Right atrium auricular region (tissue), 2 donors: ENCODE data around the gene RAB15. TPM values are rescaled to one million over a fixed set of nuclear protein-coding genes. Genes with fewer than 3 reads are reported as not detected.

Source experiments
- DNase-seq: peaks from one replicate; pipeline ENCODE4 v3.0.0-alpha.2; 2019; ENCODE audit warnings: low spot score
- H3K27ac ChIP-seq, 2 donors: fragments of 200-600 bp; sonication (generic); 1 replicate in 1 of 2; 2 replicates in 1 of 2; pipeline ENCODE4 v1.5.1; 2016 to 2019
- H3K27me3 ChIP-seq, 2 donors: fragments of 200-600 bp; sonication (generic); one replicate each; pipeline versions ENCODE4 v1.5.1 to v1.6.0; 2017 to 2019
- H3K36me3 ChIP-seq: fragments of 200-600 bp; sonication (generic); one replicate; pipeline ENCODE4 v1.5.1; 2016
- H3K4me1 ChIP-seq, 2 donors: fragments of 200-600 bp; sonication (generic); one replicate each; pipeline versions ENCODE4 v1.5.1 to v1.6.0; 2017 to 2019
- H3K4me3 ChIP-seq, 2 donors: fragments of 200-600 bp; sonication (generic); 1 replicate in 1 of 2; 2 replicates in 1 of 2; pipeline ENCODE4 v1.5.1; 2017 to 2019; ENCODE audit warnings: mild to moderate bottlenecking in 1 of 2, moderate library complexity in 1 of 2
- H3K9me3 ChIP-seq, 2 donors: fragments of 200-600 bp; sonication (generic); one replicate each; pipeline ENCODE4 v1.5.1; 2019
- CTCF ChIP-seq, 2 donors: fragments of 200-600 bp; sonication (generic); IDR thresholded peaks; one replicate each; pipeline ENCODE4 v1.5.1; 2019; ENCODE audit warnings: antibody characterized with exemption in 2 of 2
- total RNA-seq, 2 donors: library from RNA; depleted of rRNA; stranded (reverse); fragments of >200 nt; gene quantifications; one replicate each; pipeline ENCODE4 v1.1.0, GENCODE V29; 2016

RAB15 gene
- total RNA-seq, 2 donors from 2014 or later: 9.8 to 69.0 TPM

DNA sequence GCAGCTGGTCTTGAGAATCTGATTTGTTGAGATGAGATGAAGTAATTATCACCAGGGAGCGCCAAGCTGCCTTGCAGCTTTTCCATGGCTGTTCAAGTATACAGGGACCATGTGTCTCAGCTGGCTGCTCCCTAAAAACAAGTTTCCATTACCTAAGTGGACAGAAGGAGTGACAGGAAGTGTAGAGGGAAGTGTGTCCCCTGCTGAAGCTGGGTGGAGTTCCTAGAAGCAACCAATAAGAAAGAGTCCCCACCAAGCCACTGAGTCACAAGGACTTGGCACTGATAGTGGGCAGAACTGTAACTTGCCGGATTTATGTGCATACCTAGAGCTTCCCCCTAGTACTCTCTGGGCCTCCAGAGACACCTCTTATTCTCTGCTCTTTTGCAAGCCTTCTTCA lies 28.1 kb downstream of the RAB15 start:
- peak; percentile 53 for DNase-seq
- H3K36me3 ChIP-seq: peaks cover 14% of the 10 kb centered on the region
- no peak for TF ChIP-seq CTCF (IDR thresholded peaks at IDR 0.05)

GRCh38 chr14:64943556-64943955 lies 28.6 kb downstream of the RAB15 start:
- no peak overlapping the region for H3K27ac ChIP-seq
- no peaks in the 10 kb centered on the region for H3K27me3 ChIP-seq
- H3K4me3 ChIP-seq: no peak overlapping the region
- H3K4me1 ChIP-seq: peaks cover 0 to 8% of the 10 kb centered on the region in 2 donors
- DNase-seq: peak; percentile 46
- no peaks in the 10 kb centered on the region for H3K9me3 ChIP-seq
- TF ChIP-seq CTCF (IDR thresholded peaks at IDR 0.05): no peak
- peaks cover 11% of the 10 kb centered on the region for H3K36me3 ChIP-seq

More for the DNA sequence above, 28.1 kb downstream of the RAB15 start:
- Histone ChIP-seq H3K4me3 (no peak overlapping the region), H3K27me3 (no peaks in the 10 kb centered on the region), H3K9me3 (no peaks in the 10 kb centered on the region), H3K27ac (no peak overlapping the region), H3K4me1 (peaks cover 0 to 12% of the 10 kb centered on the region in 2 donors)

DNA sequence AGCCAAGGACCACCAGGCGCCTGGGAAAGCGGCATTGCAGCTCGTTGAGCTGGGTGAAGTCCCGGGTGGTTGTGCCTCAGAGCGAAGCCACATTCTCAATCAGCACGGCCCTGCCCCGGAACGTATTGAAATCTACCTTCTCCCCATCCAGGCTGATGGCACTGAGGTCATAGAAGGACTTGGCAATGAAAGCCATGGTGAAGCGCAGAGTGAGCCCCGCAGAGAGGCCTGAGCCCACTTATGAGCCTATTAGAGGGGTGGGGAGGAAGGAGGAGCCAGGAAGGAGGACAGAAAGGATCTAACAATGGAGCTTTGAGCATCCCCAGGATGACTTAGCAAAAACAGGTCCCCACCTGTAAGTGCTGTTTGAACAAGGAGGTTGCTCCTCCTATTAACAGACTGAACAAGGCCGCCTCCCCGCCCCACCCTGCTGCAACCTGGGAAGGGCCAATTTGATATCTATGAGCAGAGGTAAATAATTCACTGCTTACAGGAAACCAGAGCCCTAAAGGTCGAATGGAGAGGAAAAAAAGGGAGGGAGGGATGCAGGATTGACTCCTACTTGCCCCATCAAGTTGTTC lies 29.5 kb downstream of the RAB15 start, which contains the start of gene GPX2:
Gene GPX2 (minus strand): TSS at position 215 of the 581 bp plus-strand sequence. CDS start 19 bp downstream, at position 196.
- Histone ChIP-seq H3K27me3 (no peaks in the 10 kb centered on the region), H3K9me3 (no peaks in the 10 kb centered on the region), H3K36me3 (peaks cover 2% of the 10 kb centered on the region), H3K27ac (no peak within 1 kb of the TSS), H3K4me3 (no peak within 1 kb of the TSS), H3K4me1 (peaks cover 0 to 3% of the 10 kb centered on the region in 2 donors)
- DNase-seq: peak; percentile 46
- TF ChIP-seq CTCF (IDR thresholded peaks at IDR 0.05): no peak

- H3K9me3 ChIP-seq: no peaks in the 10 kb centered on the region
- H3K4me1 ChIP-seq: peaks cover 0 to 12% of the 10 kb centered on the region in 2 donors
- DNase-seq: no peak
- H3K4me3 ChIP-seq: no peak overlapping the region
- no peaks in the 10 kb centered on the region for H3K36me3 ChIP-seq
- TF ChIP-seq CTCF (IDR thresholded peaks at IDR 0.05): no peak
- no peaks in the 10 kb centered on the region for H3K27me3 ChIP-seq
- no peak overlapping the region for H3K27ac ChIP-seq
Measured at GRCh38 chr14:64940336-64940910, 31.7 kb downstream of the RAB15 start.

GRCh38 chr14:64939817-64940190 lies 32.3 kb downstream of the RAB15 start:
- Histone ChIP-seq H3K36me3 (no peaks in the 10 kb centered on the region), H3K27me3 (no peaks in the 10 kb centered on the region), H3K9me3 (no peaks in the 10 kb centered on the region), H3K4me3 (no peak overlapping the region), H3K27ac (no peak overlapping the region), H3K4me1 (peaks cover 0 to 19% of the 10 kb centered on the region in 2 donors)
- DNase-seq: no peak
- TF ChIP-seq CTCF (IDR thresholded peaks at IDR 0.05): no peak
